ENCODE measurements around the gene POU3F1. TPM values are rescaled to one million over a fixed set of nuclear protein-coding genes. Genes with fewer than 3 reads are reported as not detected.

The POU3F1 gene
- total RNA-seq, 1 donor from 2014 or later: not detected

- Histone ChIP-seq H3K4me1 (no peaks in the 10 kb centered on the region), H3K27ac (no peak overlapping the region), H3K9me3 (no peaks in the 10 kb centered on the region), H3K4me3 (no peak overlapping the region), H3K36me3 (no peaks in the 10 kb centered on the region), H3K27me3 (ENCODE audit: low read depth) (peaks cover 34% of the 10 kb centered on the region)
- DNase-seq (no peak), ATAC-seq (no peak)
- intact Hi-C loops (cut with DNase I): no loop called here
- TF ChIP-seq, protein P1, sequence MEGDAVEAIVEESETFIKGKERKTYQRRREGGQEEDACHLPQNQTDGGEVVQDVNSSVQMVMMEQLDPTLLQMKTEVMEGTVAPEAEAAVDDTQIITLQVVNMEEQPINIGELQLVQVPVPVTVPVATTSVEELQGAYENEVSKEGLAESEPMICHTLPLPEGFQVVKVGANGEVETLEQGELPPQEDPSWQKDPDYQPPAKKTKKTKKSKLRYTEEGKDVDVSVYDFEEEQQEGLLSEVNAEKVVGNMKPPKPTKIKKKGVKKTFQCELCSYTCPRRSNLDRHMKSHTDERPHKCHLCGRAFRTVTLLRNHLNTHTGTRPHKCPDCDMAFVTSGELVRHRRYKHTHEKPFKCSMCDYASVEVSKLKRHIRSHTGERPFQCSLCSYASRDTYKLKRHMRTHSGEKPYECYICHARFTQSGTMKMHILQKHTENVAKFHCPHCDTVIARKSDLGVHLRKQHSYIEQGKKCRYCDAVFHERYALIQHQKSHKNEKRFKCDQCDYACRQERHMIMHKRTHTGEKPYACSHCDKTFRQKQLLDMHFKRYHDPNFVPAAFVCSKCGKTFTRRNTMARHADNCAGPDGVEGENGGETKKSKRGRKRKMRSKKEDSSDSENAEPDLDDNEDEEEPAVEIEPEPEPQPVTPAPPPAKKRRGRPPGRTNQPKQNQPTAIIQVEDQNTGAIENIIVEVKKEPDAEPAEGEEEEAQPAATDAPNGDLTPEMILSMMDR (IDR thresholded peaks at IDR 0.05): no peak
Measured at GRCh38 chr1:38074302-38074677, 27.7 kb upstream of the POU3F1 start.

DNA sequence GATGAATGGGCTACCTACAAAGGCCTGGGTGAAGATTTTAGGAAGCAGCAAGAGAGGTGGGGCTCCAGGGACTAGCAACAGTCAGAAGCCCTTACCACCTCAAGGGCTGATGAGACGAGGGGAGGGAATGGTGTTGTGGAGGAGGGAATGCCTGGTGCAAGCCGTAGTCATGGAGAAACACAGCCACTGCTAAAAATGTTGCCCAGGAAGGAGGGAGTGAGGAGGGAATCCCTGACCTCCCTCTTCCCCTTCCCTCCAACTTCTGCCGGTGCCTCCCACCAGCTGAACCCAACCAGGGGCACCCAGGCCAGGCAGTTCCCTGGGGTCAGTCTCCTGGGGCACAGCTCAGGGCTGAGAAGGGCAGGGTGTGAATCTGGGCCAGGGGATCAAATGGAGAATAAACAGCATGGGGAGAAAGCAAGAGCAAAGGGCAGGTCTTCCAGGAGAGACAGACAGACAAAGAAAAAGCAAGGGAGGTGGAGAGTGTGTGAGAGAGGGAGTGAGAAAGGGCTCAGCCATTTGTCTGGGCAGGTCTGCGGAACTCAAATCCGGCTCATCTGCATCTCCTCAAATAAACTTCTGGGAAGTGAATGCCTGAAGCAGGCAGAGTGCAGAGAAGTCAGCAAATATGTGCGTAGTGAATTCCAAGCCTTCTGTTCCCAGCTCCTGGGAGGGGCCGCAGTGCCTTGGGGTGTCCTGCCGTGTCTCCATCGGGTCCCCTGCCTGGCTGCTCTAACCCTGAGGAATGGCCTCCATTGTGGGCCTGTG lies 27.1 kb upstream of the POU3F1 start:
- H3K9me3 ChIP-seq: no peaks in the 10 kb centered on the region
- TF ChIP-seq, protein P1 (IDR thresholded peaks at IDR 0.05): no peak
- no peak overlapping the region for H3K27ac ChIP-seq
- intact Hi-C loops (cut with DNase I): no loop called here
- no peaks in the 10 kb centered on the region for H3K36me3 ChIP-seq
- DNase-seq: no peak
- peaks cover 39% of the 10 kb centered on the region for H3K27me3 ChIP-seq (ENCODE audit: low read depth)
- no peaks in the 10 kb centered on the region for H3K4me1 ChIP-seq
- no peak for ATAC-seq
- H3K4me3 ChIP-seq: no peak overlapping the region

DNA sequence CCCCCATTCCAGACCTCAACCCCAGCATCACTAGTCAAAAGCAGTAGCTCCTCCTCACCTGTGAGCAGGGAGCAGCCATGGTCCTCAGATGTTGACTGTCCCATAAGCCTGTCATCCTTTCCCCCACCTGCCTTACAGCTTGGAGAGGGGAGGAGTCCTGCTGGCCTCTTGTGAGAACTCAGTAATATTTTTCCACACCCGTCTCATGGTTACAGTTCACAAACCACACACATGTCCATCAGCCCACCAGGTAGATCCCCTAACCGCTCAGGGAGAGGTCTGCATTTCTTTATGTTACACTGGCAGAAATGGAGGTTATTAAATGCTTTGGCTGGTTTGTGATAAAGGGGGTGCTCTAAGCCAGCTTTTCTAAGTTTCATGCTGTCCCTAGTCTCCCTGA lies 26.3 kb upstream of the POU3F1 start:
- TF ChIP-seq, protein P1 (IDR thresholded peaks at IDR 0.05): no peak
- Histone ChIP-seq H3K4me3 (no peak overlapping the region), H3K36me3 (no peaks in the 10 kb centered on the region), H3K27ac (no peak overlapping the region), H3K27me3 (ENCODE audit: low read depth) (peaks cover 48% of the 10 kb centered on the region), H3K4me1 (no peaks in the 10 kb centered on the region), H3K9me3 (no peaks in the 10 kb centered on the region)
- ATAC-seq (no peak), DNase-seq (no peak)
- intact Hi-C loops (cut with DNase I): no loop called here

GRCh38 chr1:38071312-38072256 lies 25.0 kb upstream of the POU3F1 start:
- no peak overlapping the region for H3K4me3 ChIP-seq
- H3K4me1 ChIP-seq: no peaks in the 10 kb centered on the region
- TF ChIP-seq, protein P1 (IDR thresholded peaks at IDR 0.05): no peak
- peaks cover 49% of the 10 kb centered on the region for H3K27me3 ChIP-seq (ENCODE audit: low read depth)
- no peak for DNase-seq
- H3K27ac ChIP-seq: no peak overlapping the region
- no peaks in the 10 kb centered on the region for H3K9me3 ChIP-seq
- ATAC-seq: no peak
- no peaks in the 10 kb centered on the region for H3K36me3 ChIP-seq
- intact Hi-C loops (cut with DNase I): no loop called here

DNA sequence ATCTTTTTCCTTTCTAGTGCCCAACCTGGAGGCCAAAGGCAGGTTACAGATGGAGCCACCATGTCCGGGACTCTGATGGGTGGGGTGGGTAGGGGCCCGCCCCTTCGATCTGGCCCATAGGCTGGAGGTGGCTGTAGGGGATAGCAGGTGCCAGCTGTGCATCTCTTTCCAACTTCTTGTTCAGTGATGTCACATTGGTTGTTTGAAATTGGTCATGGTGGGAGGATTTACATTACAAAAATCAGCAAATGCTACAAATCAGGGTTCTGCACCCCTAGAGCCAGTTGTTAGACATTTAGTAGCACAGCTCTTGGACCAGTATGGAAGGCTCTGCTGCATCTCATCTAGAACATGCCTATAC lies 22.4 kb upstream of the POU3F1 start:
- DNase-seq (no peak), ATAC-seq (no peak)
- Histone ChIP-seq H3K27ac (no peak overlapping the region), H3K9me3 (no peaks in the 10 kb centered on the region), H3K4me1 (no peaks in the 10 kb centered on the region), H3K4me3 (no peak overlapping the region), H3K36me3 (no peaks in the 10 kb centered on the region), H3K27me3 (ENCODE audit: low read depth) (peaks cover 35% of the 10 kb centered on the region)
- intact Hi-C loops (cut with DNase I): no loop called here
- TF ChIP-seq, protein P1 (IDR thresholded peaks at IDR 0.05): no peak

All from lower lobe of right lung (tissue), 2 donors.